Left ventricle myocardium inferior (tissue), 1 donor: ENCODE data around the gene PCA3. TPM values are rescaled to one million over a fixed set of nuclear protein-coding genes. Genes with fewer than 3 reads are reported as not detected.
"Not testable (repeated sequence)": the region's sequence is repeated elsewhere in the genome, so short reads cannot be mapped to it uniquely, and the experiment has no call there.

ENCODE experiments used
- DNase-seq: peaks from one replicate; pipeline ENCODE4 v3.0.0-alpha.2; 2020
- H3K27ac ChIP-seq: fragments of 200-600 bp; replicated peaks from 2 replicates; pipeline ENCODE4 v1.8.0; 2021
- H3K27me3 ChIP-seq: fragments of 200-600 bp; 2 replicates; pipeline ENCODE4 v1.8.0; 2021; ENCODE audit warnings: low read depth
- H3K36me3 ChIP-seq: fragments of 200-600 bp; 2 replicates; pipeline ENCODE4 v1.8.0; 2021
- H3K4me1 ChIP-seq: fragments of 200-600 bp; 2 replicates; pipeline ENCODE4 v1.8.0; 2021
- H3K4me3 ChIP-seq: fragments of 200-600 bp; 2 replicates; pipeline ENCODE4 v1.8.0; 2021; ENCODE audit warnings: mild to moderate bottlenecking, moderate library complexity
- H3K9me3 ChIP-seq: fragments of 200-600 bp; replicated peaks from 2 replicates; pipeline ENCODE4 v1.8.0; 2021
- intact Hi-C: fragments of 100-400 bp; cut with micrococcal nuclease; formaldehyde crosslinking; loops from one replicate; pipeline ENCODE4 v1.11.0; 2022
- total RNA-seq: library from RNA; stranded (reverse); fragmentation: NEBNext Ultra II Directional; extraction: Animal tissue kit (Norgen Biotek cat#: 25700); gene quantifications from one replicate; pipeline ENCODE4 v1.2.1, GENCODE V29; 2021
- TF ChIP-seq, protein P1 (sequence below): fragments of 200-600 bp; IDR thresholded peaks from 2 replicates; pipeline ENCODE4 v1.8.0; 2021; ENCODE audit warnings: antibody characterized with exemption, mild to moderate bottlenecking, borderline replicate concordance
- donor health status: DM: no; HTN: yes; CAD: no; lungs with severe emphysema.

PCA3 gene
- total RNA-seq, 1 donor from 2014 or later = not detected

DNA sequence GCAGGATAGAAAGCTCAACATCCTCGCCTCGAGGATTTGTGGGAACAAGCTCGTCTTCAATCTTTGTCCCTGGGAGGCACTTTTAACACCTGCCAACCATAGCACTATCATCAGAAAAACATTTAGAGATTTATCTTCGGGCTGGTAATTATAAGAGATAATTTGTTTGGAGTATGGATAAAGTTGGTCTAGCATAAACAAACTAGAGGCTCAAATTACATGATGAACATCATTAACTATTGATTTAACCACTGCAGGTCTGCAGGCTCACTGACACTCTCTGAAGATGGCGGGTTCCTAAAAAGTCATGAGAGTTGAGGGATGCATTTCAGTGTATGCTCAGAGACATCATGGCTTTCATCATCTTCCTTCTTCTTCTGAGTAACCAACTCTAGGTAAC lies 25.8 kb upstream of the PCA3 start:
- intact Hi-C loops = no loop called here
- DNase-seq = no peak
- Histone ChIP-seq H3K9me3 (peaks cover 10% of the 10 kb centered on the region), H3K27me3 (peaks cover 15% of the 10 kb centered on the region), H3K36me3 (no peaks in the 10 kb centered on the region), H3K4me3 (no peak overlapping the region), H3K27ac (no peak overlapping the region), H3K4me1 (no peaks in the 10 kb centered on the region)
- TF ChIP-seq, protein P1, sequence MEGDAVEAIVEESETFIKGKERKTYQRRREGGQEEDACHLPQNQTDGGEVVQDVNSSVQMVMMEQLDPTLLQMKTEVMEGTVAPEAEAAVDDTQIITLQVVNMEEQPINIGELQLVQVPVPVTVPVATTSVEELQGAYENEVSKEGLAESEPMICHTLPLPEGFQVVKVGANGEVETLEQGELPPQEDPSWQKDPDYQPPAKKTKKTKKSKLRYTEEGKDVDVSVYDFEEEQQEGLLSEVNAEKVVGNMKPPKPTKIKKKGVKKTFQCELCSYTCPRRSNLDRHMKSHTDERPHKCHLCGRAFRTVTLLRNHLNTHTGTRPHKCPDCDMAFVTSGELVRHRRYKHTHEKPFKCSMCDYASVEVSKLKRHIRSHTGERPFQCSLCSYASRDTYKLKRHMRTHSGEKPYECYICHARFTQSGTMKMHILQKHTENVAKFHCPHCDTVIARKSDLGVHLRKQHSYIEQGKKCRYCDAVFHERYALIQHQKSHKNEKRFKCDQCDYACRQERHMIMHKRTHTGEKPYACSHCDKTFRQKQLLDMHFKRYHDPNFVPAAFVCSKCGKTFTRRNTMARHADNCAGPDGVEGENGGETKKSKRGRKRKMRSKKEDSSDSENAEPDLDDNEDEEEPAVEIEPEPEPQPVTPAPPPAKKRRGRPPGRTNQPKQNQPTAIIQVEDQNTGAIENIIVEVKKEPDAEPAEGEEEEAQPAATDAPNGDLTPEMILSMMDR = no peak

DNA sequence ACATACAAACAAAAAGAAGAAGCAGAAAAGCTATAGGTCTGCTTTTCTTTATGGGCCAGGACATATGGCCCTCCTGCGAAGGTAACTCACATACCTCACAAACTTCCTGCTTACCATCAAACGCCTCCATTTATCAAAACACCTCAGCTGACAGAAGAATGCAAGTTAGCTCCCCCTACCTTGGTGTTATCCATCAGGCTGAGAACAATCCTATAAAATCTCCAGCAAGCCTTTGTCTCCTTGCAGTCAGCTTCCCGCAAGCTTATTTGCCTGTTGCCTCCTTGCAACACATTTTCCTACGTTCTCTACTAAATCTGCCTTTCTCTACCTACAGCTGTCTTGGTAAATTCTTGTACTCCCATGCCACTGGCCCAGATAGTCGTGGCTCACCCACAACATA lies 22.7 kb upstream of the PCA3 start:
- no peak overlapping the region for H3K27ac ChIP-seq
- no peaks in the 10 kb centered on the region for H3K4me1 ChIP-seq
- H3K36me3 ChIP-seq = no peaks in the 10 kb centered on the region
- peaks cover 19% of the 10 kb centered on the region for H3K27me3 ChIP-seq
- H3K9me3 ChIP-seq = peaks cover 13% of the 10 kb centered on the region
- intact Hi-C loops = no loop called here
- TF ChIP-seq, protein P1 = no peak
- H3K4me3 ChIP-seq = no peak overlapping the region
- no peak for DNase-seq

DNA sequence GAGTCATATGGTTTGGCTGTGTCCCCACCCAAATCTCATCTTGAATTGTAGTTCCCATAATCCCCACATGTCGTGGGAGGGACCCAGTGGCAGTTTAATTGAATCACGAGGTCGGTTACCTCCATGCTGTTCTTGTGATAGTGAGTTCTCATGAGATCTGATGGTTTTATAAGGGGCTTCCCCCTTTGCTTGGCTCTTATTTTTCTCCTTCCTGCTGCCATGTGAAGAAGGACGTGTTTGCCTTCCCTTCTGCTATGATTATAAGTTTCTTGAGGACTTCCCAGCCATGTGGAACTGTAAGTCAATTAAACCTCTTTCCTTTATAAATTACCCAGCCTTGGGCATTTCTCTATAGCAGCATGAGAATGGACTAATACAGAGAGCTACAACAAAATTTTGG lies 21.3 kb upstream of the PCA3 start:
- H3K4me1 ChIP-seq, intact Hi-C loops, H3K36me3 ChIP-seq, H3K27ac ChIP-seq, DNase-seq, H3K4me3 ChIP-seq: not testable (repeated sequence)
- H3K27me3 ChIP-seq = peaks cover 14% of the 10 kb centered on the region
- H3K9me3 ChIP-seq = peaks cover 13% of the 10 kb centered on the region

DNA sequence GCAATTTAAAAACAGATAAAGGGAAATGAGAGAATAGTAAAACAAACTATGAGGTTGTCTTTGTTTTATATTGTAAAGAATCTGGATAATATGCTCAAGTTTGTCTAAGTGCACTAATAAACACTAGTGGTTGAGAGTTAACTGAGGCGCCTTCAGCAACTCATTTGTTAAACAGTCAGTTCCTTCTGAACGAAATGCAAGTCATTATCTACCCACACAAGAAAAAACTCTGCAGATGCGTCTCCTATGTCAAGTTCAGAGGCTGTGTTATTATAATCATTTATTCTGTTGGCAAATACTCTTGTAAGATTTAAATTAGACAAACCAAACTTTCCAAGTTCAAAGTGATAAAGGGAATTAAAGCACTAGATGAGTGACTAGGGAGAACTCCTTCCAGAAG lies 20.3 kb upstream of the PCA3 start:
- H3K9me3 ChIP-seq = peaks cover 13% of the 10 kb centered on the region

DNA sequence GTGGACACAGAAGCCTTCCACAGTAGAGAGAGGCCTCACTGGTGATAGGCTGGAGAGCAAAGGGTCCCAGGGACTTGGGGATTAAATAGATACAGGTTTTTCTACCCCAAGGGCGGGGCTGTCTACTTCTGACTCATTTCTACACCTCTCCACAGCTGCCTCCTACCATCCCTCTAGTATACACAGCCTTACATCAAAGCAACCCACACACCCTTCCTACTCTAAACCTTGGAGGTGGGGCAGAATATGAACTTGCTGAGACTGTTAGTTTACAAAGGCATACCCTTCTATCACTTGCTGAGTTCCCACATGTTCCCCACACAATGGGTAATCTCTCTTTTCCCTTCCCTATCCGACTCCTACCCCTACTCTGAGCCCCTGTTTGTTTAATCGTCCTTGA lies 19.9 kb upstream of the PCA3 start:
- Histone ChIP-seq H3K27me3 (peaks cover 24% of the 10 kb centered on the region), H3K36me3 (no peaks in the 10 kb centered on the region), H3K4me1 (no peaks in the 10 kb centered on the region), H3K27ac (no peak overlapping the region), H3K4me3 (no peak overlapping the region), H3K9me3 (peaks cover 13% of the 10 kb centered on the region)
- TF ChIP-seq, protein P1 = no peak
- intact Hi-C loops = no loop called here
- no peak for DNase-seq

More for the DNA sequence above, 20.3 kb upstream of the PCA3 start:
- no peak for DNase-seq
- intact Hi-C loops = no loop called here
- H3K4me1 ChIP-seq = no peaks in the 10 kb centered on the region
- TF ChIP-seq, protein P1 = no peak
- no peak overlapping the region for H3K4me3 ChIP-seq
- H3K36me3 ChIP-seq = no peaks in the 10 kb centered on the region
- H3K27ac ChIP-seq = no peak overlapping the region
- peaks cover 24% of the 10 kb centered on the region for H3K27me3 ChIP-seq

DNA sequence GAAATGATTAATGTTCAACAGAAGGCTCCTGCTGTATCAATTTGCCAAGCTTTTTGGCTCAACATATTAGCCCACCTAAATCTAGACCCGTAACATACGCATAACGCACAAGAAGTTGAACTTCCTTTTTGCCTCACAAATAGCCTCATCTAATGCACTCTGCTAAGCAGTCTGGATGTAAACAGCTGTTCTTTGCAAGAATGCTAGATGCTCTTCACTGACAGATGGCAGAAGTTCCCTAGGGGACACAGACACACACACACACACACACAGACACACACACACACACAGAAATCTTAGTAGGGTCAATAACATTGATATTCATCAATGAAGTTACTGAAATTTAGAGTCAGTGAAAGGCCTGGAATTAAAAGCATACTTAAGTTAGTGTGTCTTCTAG lies 13.2 kb upstream of the PCA3 start:
- Histone ChIP-seq H3K27ac (no peak overlapping the region), H3K4me1 (no peaks in the 10 kb centered on the region), H3K27me3 (peaks cover 12% of the 10 kb centered on the region), H3K4me3 (no peak overlapping the region), H3K36me3 (no peaks in the 10 kb centered on the region), H3K9me3 (no peaks in the 10 kb centered on the region)
- no peak for DNase-seq
- intact Hi-C loops = no loop called here
- TF ChIP-seq, protein P1 = no peak
